GM19324 (cell line): ENCODE data around the gene PCDHA7.
"Not testable (repeated sequence)": the region's sequence is repeated elsewhere in the genome, so short reads cannot be mapped to it uniquely, and the experiment has no call there.

Source experiments
- ATAC-seq: cut with Tn5 transposase; IDR thresholded peaks from one replicate; pipeline ENCODE4 v1.9.1; 2021; ENCODE audit warnings: mild to moderate bottlenecking, moderate library complexity; ENCODE audit not compliant: unreplicated experiment, low FRiP score

Gene PCDHA7, protein sequence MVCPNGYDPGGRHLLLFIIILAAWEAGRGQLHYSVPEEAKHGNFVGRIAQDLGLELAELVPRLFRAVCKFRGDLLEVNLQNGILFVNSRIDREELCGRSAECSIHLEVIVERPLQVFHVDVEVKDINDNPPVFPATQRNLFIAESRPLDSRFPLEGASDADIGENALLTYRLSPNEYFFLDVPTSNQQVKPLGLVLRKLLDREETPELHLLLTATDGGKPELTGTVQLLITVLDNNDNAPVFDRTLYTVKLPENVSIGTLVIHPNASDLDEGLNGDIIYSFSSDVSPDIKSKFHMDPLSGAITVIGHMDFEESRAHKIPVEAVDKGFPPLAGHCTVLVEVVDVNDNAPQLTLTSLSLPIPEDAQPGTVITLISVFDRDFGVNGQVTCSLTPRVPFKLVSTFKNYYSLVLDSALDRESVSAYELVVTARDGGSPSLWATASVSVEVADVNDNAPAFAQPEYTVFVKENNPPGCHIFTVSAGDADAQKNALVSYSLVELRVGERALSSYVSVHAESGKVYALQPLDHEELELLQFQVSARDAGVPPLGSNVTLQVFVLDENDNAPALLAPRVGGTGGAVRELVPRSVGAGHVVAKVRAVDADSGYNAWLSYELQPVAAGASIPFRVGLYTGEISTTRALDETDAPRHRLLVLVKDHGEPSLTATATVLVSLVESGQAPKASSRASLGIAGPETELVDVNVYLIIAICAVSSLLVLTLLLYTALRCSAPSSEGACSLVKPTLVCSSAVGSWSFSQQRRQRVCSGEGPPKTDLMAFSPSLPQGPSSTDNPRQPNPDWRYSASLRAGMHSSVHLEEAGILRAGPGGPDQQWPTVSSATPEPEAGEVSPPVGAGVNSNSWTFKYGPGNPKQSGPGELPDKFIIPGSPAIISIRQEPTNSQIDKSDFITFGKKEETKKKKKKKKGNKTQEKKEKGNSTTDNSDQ

DNA sequence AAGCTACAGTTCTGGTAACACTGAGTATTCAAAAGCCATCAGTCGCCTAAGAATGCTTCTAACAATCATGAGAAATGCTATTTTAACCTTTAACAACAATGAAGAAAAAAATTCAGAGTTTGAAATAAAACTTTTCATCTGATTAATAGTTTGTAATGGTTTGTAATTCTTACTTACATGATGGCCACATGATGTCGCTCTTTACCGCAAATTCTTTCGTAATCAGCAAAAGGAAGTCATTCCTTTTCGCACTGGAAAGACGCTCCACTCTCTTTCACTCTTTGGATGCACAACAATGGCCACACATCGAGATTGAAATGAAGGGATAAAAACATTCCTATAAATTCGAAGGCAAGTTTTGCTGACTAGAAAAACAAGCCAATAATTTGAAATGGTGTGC, at the start of gene PCDHA7:
Gene PCDHA7, plus strand, starts transcription at position 277 of the 400 bp plus-strand sequence. Its CDS starts 115 bp downstream, at position 392.
- no peak for ATAC-seq

GRCh38 chr5:140785905-140786686, 48.0 kb upstream of the PCDHA7 start, which contains the start of gene PCDHA1:
TSS of gene PCDHA1 (plus strand) at chr5:140786140.
- ATAC-seq = no peak

- ATAC-seq = not testable (repeated sequence)
Measured at GRCh38 chr5:140787422-140787821, 46.6 kb upstream of the PCDHA7 start.

DNA sequence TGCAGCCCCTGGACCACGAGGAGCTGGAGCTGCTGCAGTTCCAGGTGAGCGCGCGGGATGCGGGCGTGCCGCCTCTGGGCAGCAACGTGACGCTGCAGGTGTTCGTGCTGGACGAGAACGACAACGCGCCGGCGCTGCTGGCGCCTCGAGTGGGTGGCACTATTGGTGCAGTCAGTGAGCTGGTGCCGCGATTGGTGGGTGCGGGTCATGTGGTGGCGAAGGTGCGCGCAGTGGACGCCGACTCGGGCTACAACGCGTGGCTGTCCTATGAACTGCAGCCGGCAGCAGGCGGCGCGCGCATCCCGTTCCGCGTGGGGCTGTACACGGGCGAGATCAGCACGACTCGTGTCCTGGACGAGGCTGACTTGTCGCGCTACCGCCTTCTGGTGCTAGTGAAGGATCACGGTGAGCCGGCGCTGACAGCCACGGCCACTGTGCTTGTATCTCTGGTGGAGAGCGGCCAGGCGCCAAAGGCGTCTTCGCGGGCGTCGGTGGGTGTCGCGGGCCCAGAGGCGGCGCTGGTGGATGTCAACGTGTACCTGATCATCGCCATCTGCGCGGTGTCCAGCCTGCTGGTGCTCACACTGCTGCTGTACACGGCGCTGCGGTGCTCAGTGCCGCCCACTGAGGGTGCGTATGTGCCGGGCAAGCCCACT, 46.1 kb upstream of the PCDHA7 start:
- ATAC-seq = not testable (repeated sequence)

GRCh38 chr5:140791089-140791488, 43.0 kb upstream of the PCDHA7 start:
- ATAC-seq = no peak

DNA sequence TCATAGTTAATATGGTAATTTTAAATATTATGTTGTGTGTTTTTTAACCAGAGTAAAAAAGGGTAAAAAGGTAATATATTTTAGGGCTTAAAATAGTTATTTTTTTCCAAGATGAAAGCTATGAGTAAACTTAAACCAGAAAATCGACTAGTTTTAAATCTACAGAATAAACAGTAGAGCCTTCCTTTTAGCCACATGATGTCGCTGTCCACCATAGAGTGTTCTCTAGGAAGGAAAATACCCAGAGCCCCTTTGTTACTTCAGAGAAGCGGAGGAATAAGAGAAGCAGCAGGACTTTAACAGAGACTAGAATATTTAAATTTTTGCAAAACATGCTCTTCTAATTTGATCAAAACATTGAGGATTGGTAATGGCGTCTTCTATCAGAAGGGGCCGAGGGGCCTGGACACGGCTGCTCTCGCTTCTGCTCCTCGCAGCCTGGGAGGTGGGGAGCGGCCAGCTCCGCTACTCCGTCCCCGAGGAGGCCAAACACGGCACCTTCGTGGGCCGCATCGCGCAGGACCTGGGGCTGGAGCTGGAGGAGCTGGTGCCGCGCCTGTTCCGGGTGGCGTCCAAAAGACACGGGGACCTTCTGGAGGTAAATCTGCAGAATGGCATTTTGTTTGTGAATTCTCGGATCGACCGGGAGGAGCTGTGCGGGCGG, 39.3 kb upstream of the PCDHA7 start, which contains the start of gene PCDHA2:
Gene PCDHA2, plus strand, starts transcription at position 258 of the 664 bp plus-strand sequence.
- ATAC-seq = no peak

DNA sequence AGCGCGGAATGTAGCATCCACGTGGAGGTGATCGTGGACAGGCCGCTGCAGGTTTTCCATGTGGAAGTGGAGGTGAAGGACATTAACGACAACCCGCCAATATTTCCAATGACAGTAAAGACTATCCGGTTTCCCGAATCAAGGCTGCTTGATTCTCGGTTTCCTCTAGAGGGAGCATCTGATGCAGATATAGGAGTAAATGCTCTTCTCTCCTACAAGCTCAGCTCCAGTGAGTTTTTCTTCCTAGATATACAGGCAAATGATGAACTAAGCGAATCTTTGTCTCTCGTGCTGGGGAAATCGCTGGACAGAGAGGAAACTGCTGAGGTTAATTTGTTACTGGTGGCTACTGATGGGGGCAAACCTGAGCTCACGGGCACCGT, 38.8 kb upstream of the PCDHA7 start:
- no peak for ATAC-seq

- not testable (repeated sequence) for ATAC-seq
Measured at GRCh38 chr5:140796072-140796717, 37.9 kb upstream of the PCDHA7 start.

DNA sequence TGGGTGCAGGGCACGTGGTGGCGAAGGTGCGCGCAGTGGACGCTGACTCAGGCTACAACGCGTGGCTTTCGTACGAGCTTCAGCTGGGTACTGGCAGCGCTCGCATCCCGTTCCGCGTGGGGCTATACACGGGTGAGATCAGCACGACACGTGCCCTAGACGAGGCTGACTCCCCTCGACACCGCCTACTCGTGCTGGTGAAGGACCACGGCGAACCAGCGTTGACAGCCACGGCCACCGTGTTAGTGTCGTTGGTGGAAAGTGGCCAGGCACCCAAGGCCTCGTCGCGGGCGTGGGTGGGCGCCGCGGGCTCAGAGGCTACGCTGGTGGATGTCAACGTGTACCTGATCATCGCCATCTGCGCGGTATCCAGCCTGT, 37.4 kb upstream of the PCDHA7 start:
- ATAC-seq = no peak

GRCh38 chr5:140800816-140801493, 33.1 kb upstream of the PCDHA7 start, which contains the start of gene PCDHA3:
TSS of gene PCDHA3 (plus strand) at chr5:140801057.
- no peak for ATAC-seq

GRCh38 chr5:140801494-140801841, 32.6 kb upstream of the PCDHA7 start:
- no peak for ATAC-seq

DNA sequence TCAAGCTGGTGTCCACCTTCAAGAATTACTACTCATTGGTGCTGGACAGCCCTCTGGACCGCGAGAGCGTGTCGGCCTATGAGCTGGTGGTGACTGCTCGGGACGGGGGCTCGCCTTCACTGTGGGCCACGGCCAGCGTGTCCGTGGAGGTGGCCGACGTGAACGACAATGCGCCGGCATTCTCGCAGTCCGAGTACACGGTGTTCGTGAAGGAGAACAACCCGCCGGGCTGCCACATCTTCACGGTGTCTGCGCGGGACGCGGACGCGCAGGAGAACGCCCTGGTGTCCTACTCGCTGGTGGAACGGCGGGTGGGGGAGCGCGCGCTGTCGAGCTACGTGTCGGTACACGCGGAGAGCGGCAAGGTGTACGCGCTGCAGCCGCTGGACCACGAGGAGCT, 31.7 kb upstream of the PCDHA7 start:
- not testable (repeated sequence) for ATAC-seq

- ATAC-seq = no peak
Measured at GRCh38 chr5:140802781-140803271, 31.2 kb upstream of the PCDHA7 start.

GRCh38 chr5:140806834-140807775, 27.0 kb upstream of the PCDHA7 start, which contains the start of gene PCDHA4:
TSS of gene PCDHA4 (plus strand) at chr5:140807068.
- no peak for ATAC-seq

DNA sequence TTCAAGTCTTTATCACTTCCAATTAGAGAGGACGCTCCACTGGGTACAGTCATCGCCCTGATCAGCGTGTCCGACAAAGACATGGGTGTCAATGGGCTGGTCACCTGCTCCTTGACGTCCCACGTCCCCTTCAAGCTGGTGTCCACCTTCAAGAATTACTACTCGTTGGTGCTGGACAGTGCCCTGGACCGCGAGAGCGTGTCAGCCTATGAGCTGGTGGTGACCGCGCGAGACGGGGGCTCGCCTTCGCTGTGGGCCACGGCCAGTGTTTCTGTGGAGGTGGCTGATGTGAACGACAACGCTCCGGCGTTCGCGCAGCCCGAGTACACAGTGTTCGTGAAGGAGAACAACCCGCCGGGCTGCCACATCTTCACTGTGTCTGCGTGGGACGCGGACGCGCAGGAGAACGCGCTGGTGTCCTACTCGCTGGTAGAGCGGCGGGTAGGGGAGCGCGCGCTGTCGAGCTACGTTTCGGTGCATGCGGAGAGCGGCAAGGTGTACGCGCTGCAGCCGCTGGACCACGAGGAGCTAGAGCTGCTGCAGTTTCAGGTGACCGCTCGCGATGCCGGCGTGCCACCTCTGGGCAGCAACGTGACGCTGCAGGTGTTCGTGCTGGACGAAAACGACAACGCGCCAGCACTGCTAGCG, 25.7 kb upstream of the PCDHA7 start:
- not testable (repeated sequence) for ATAC-seq

- no peak for ATAC-seq
Measured at GRCh38 chr5:140808889-140809291, 25.2 kb upstream of the PCDHA7 start.
